Endothelial cell of umbilical vein (primary cell): Measurements from ENCODE around the gene FAM174B. TPM values are rescaled to one million over a fixed set of nuclear protein-coding genes. Genes with fewer than 3 reads are reported as not detected.

Source experiments
- BruUV-seq: library from RNA; stranded (reverse); fragments of 400-500 nt; replicated peaks from 2 replicates; lab custom pipeline; 2021; lab: Mats Ljungman, UMichigan
- CTCF ChIA-PET: fragments of 300-600, 350-600 bp; sonication (Branson Sonifier 250); formaldehyde crosslinking; loops from one replicate; lab custom pipeline; 2021; ENCODE audit warnings: antibody characterized with exemption, inconsistent platforms; lab: Charles Lee
- POLR2A ChIA-PET: fragments of 300-600, 350-600 bp; sonication (Branson Sonifier 250); formaldehyde crosslinking; loops from one replicate; lab custom pipeline; 2021; ENCODE audit warnings: antibody characterized with exemption, inconsistent platforms; lab: Charles Lee
- DNase-seq: peaks from one replicate; pipeline ENCODE4 v3.0.0-alpha.2; 2011; ENCODE audit warnings: low read depth, low spot score
- FAIRE-seq: peaks from 2 replicates; lab custom pipeline; 2011; peaks lifted over from hg19 to GRCh38; lab: Jason Lieb, UNC
- H2AFZ ChIP-seq: 2 replicates; pipeline ENCODE4 v1.6.0; 2012; ENCODE audit warnings: low read depth, low read length, control low read depth, inconsistent platforms
- H3K27ac ChIP-seq: 2 replicates; pipeline ENCODE4 v1.5.1; 2011; ENCODE audit warnings: low read depth, mild to moderate bottlenecking, control low read depth, low read length, moderate library complexity; ENCODE audit not compliant: insufficient read depth
- H3K27me3 ChIP-seq, 2 experiments: 2 replicates each; pipeline versions ENCODE4 v1.6.0 to v1.6.1; 2011; ENCODE audit warnings: low read length in 2 of 2, mixed read lengths in 1 of 2; ENCODE audit not compliant: control insufficient read depth in 2 of 2, insufficient read depth in 2 of 2
- H3K36me3 ChIP-seq, 2 experiments: 2 replicates in 1 of 2; 3 replicates in 1 of 2; pipeline ENCODE4 v1.5.1; 2011; ENCODE audit warnings: low read length in 2 of 2, mild to moderate bottlenecking in 1 of 2, moderate library complexity in 1 of 2; ENCODE audit not compliant: control insufficient read depth in 2 of 2, insufficient read depth in 2 of 2; ENCODE audit errors: extremely low read depth in 1 of 2
- H3K4me1 ChIP-seq: 3 replicates; pipeline ENCODE4 v1.5.1; 2011; ENCODE audit warnings: mild to moderate bottlenecking, low read length; ENCODE audit not compliant: control insufficient read depth, insufficient read depth; ENCODE audit errors: extremely low read depth
- H3K4me2 ChIP-seq: 2 replicates; pipeline ENCODE4 v1.6.1; 2011; ENCODE audit warnings: low read length, control low read depth, mixed read lengths; ENCODE audit not compliant: insufficient read depth
- H3K4me3 ChIP-seq, 3 experiments: fragments of 200-600 bp in 1 of 3; sonication (generic), shearing (Covaris generic) in 1 of 3; replicated peaks in 1 of 3; 2 replicates each; pipeline ENCODE4 v1.5.1; 2011 to 2016; ENCODE audit warnings: control low read depth in 3 of 3, low read length in 3 of 3, mild to moderate bottlenecking in 2 of 3, inconsistent platforms in 1 of 3, low read depth in 1 of 3, moderate library complexity in 1 of 3; ENCODE audit not compliant: insufficient read depth in 1 of 3
- H3K79me2 ChIP-seq: 2 replicates; pipeline ENCODE4 v1.6.0; 2012; ENCODE audit warnings: low read length, inconsistent platforms; ENCODE audit not compliant: control insufficient read depth, insufficient read depth
- H3K9ac ChIP-seq: replicated peaks from 2 replicates; pipeline ENCODE3; 2011; ENCODE audit warnings: low read length, control low read depth; ENCODE audit not compliant: insufficient read depth; ENCODE audit errors: extremely low read depth
- H3K9me1 ChIP-seq: replicated peaks from 3 replicates; pipeline ENCODE4 v1.6.0; 2011; ENCODE audit warnings: mild to moderate bottlenecking, low read length; ENCODE audit not compliant: control insufficient read depth, insufficient read depth; ENCODE audit errors: extremely low read depth
- H3K9me3 ChIP-seq: replicated peaks from 2 replicates; pipeline ENCODE4 v1.5.1; 2012; ENCODE audit warnings: low read length, inconsistent platforms; ENCODE audit not compliant: control insufficient read depth, insufficient read depth
- H4K20me1 ChIP-seq: replicated peaks from 2 replicates; pipeline ENCODE3; 2011; ENCODE audit warnings: mild to moderate bottlenecking, low read length; ENCODE audit not compliant: control insufficient read depth, insufficient read depth; ENCODE audit errors: extremely low read depth
- EZH2 ChIP-seq: IDR thresholded peaks from 2 replicates; pipeline ENCODE4 v1.6.1; 2012; ENCODE audit warnings: borderline replicate concordance, low read depth, mild to moderate bottlenecking, moderate library complexity, low read length, inconsistent platforms; ENCODE audit not compliant: severe bottlenecking
- FOS ChIP-seq: IDR thresholded peaks from 2 replicates; pipeline ENCODE4 v1.6.1; 2011; ENCODE audit warnings: mild to moderate bottlenecking, low read length, moderate library complexity, borderline replicate concordance; ENCODE audit not compliant: insufficient read depth
- GATA2 ChIP-seq: IDR thresholded peaks from 2 replicates; pipeline ENCODE4 v1.7.0; 2011; ENCODE audit warnings: low read depth, mild to moderate bottlenecking, moderate library complexity, mixed read lengths, low read length; ENCODE audit not compliant: insufficient read length, insufficient read depth
- JUN ChIP-seq: IDR thresholded peaks from 2 replicates; pipeline ENCODE4 v1.6.1; 2011; ENCODE audit warnings: borderline replicate concordance, low read depth; ENCODE audit not compliant: insufficient read length, insufficient read depth
- MAX ChIP-seq: IDR thresholded peaks from 2 replicates; pipeline ENCODE4 v1.6.1; 2011; ENCODE audit not compliant: insufficient read depth, insufficient read length
- MYC ChIP-seq: IDR thresholded peaks from one replicate; pipeline ENCODE4 v1.6.1; 2011; ENCODE audit warnings: mild to moderate bottlenecking, low read depth, low read length
- POLR2A ChIP-seq: IDR thresholded peaks from 2 replicates; pipeline ENCODE4 v1.6.1; 2012; ENCODE audit warnings: low read depth, mild to moderate bottlenecking, control low read depth, low read length
- POLR2AphosphoS5 ChIP-seq: IDR thresholded peaks from 2 replicates; pipeline ENCODE4 v1.6.1; 2012; ENCODE audit warnings: low read depth, mild to moderate bottlenecking, control low read depth, low read length, moderate library complexity; ENCODE audit not compliant: insufficient read depth
- dilution Hi-C: fragments of 300-500 bp; cut with MboI; formaldehyde crosslinking; loops from one replicate; pipeline ENCODE4 v1.15.0; 2019; ENCODE audit warnings: low sequenced_read_pairs; ENCODE audit not compliant: extremely low pct_ligation_motif_present
- intact Hi-C: fragments of 100-400 bp; cut with micrococcal nuclease; formaldehyde crosslinking; loops from one replicate; pipeline ENCODE4 v1.10.0; 2022
- polyA plus RNA-seq, 4 experiments: library from polyadenylated mRNA; depleted of rRNA in 3 of 4; stranded (reverse) in 3 of 4; unstranded in 1 of 4; fragments of >200 nt; gene quantifications; 2 replicates each; pipeline versions ENCODE4 v1.2.1 to v1.2.3, GENCODE V29; 2011 to 2012; ENCODE audit warnings: missing spikeins in 1 of 4
- total RNA-seq: library from RNA; stranded (reverse); gene quantifications from 2 replicates; pipeline ENCODE4 v1.2.3, GENCODE V29; 2021
- TF ChIP-seq, protein P1 (sequence below), 2 donors: IDR thresholded peaks; 1 replicate in 1 of 2; 2 replicates in 1 of 2; pipeline ENCODE4 v1.5.1; 2011; ENCODE audit warnings: low read length in 2 of 2, mild to moderate bottlenecking in 2 of 2, moderate library complexity in 2 of 2, control low read depth in 1 of 2, inconsistent platforms in 1 of 2, low read depth in 1 of 2; ENCODE audit not compliant: insufficient read depth in 1 of 2; ENCODE audit errors: extremely low read depth in 1 of 2

Gene FAM174B
- total and polyA plus RNA-seq, 2 donors (not counting 3 experiments of a cell fraction or from before 2014, with no cell fraction given): 25.9 to 30.2 TPM

- Histone ChIP-seq H3K36me3 (no peaks in the 10 kb centered on the region), H3K9me1 (no peaks in the 10 kb centered on the region), H3K9me3 (no peaks in the 10 kb centered on the region), H4K20me1 (no peaks in the 10 kb centered on the region), H3K79me2 (no peaks in the 10 kb centered on the region), H3K27ac (no peak overlapping the region), H3K9ac (no peak overlapping the region), H3K4me2 (no peak overlapping the region), H2AFZ (no peak overlapping the region), H3K4me1 (no peaks in the 10 kb centered on the region), H3K27me3 (peaks cover 0 to 24% of the 10 kb centered on the region in 2 experiments), H3K4me3 (no peak overlapping the region)
- intact Hi-C loops: no loop called here
- no peak for FAIRE-seq
- BruUV-seq: no TSS peak
- CTCF ChIA-PET: interaction anchor here (2.4 kb wide), 1 partner anchor 70 kb away, joined by 7 read pairs; no protein-coding TSS in a partner anchor
- dilution Hi-C loops: no loop called here
- POLR2A ChIA-PET: no interaction called here
- no peak for DNase-seq
- TF ChIP-seq JUN: no peak
- TF ChIP-seq, protein P1, sequence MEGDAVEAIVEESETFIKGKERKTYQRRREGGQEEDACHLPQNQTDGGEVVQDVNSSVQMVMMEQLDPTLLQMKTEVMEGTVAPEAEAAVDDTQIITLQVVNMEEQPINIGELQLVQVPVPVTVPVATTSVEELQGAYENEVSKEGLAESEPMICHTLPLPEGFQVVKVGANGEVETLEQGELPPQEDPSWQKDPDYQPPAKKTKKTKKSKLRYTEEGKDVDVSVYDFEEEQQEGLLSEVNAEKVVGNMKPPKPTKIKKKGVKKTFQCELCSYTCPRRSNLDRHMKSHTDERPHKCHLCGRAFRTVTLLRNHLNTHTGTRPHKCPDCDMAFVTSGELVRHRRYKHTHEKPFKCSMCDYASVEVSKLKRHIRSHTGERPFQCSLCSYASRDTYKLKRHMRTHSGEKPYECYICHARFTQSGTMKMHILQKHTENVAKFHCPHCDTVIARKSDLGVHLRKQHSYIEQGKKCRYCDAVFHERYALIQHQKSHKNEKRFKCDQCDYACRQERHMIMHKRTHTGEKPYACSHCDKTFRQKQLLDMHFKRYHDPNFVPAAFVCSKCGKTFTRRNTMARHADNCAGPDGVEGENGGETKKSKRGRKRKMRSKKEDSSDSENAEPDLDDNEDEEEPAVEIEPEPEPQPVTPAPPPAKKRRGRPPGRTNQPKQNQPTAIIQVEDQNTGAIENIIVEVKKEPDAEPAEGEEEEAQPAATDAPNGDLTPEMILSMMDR (IDR thresholded peaks at IDR 0.05; ENCODE audit: extremely low read depth in 1 of 2, insufficient read depth in 1 of 2, low read depth in 1 of 2, low read length in 2 of 2): no peak
- TF ChIP-seq EZH2: no peak
- no peak for TF ChIP-seq MYC
- no peak for TF ChIP-seq GATA2
- TF ChIP-seq POLR2A: no peak
Observed at GRCh38 chr15:92591275-92591674, 64.3 kb downstream of the FAM174B start.

DNA sequence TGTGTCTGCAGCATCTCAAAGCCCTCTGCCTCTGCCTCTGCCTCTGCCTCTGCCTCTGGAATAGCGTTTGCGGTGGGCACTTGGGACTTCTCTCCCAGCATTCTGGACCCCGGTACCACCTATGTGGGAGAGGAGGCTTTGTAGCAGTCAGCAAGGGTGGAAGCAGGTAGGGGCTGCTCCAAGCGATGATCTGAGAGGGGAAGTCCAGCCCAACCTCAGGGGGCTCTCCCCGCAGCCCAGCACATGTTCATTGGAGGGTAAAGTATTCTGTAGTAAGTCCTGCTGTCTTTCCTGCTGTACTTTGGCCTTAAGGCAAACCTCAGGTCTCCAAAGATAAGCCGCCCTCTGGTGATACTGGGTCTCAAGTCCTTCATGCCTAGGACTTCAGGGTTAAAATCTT, 68.6 kb downstream of the FAM174B start:
- no peak overlapping the region for H3K4me2 ChIP-seq
- POLR2A ChIA-PET: no interaction called here
- no peaks in the 10 kb centered on the region for H3K79me2 ChIP-seq
- no peaks in the 10 kb centered on the region for H3K9me1 ChIP-seq
- no peak overlapping the region for H2AFZ ChIP-seq
- no peaks in the 10 kb centered on the region for H4K20me1 ChIP-seq
- FAIRE-seq (no peak), DNase-seq (no peak)
- BruUV-seq: no TSS peak
- CTCF ChIA-PET: no interaction called here
- H3K9ac ChIP-seq: no peak overlapping the region
- H3K4me3 ChIP-seq: no peak overlapping the region
- intact Hi-C loops (no loop called here), dilution Hi-C loops (no loop called here)
- peaks cover 2 to 5% of the 10 kb centered on the region in 2 experiments for H3K27me3 ChIP-seq
- no peak overlapping the region for H3K27ac ChIP-seq
- TF ChIP-seq, protein P1 (IDR thresholded peaks at IDR 0.05; ENCODE audit: extremely low read depth in 1 of 2, insufficient read depth in 1 of 2, low read depth in 1 of 2, low read length in 2 of 2): no peak
- TF ChIP-seq JUN (no peak), POLR2A (no peak), POLR2AphosphoS5 (no peak), GATA2 (no peak), MYC (no peak), EZH2 (no peak), MAX (no peak), FOS (no peak)
- H3K4me1 ChIP-seq: no peaks in the 10 kb centered on the region
- H3K9me3 ChIP-seq: no peaks in the 10 kb centered on the region
- no peaks in the 10 kb centered on the region for H3K36me3 ChIP-seq
